Medulla oblongata (tissue), 1 donor: ENCODE measurements around the gene FOXRED1.
"Not testable (repeated sequence)": the region's sequence is repeated elsewhere in the genome, so short reads cannot be mapped to it uniquely, and the experiment has no call there.

Source experiments
- DNase-seq: peaks from one replicate; pipeline ENCODE4 v3.0.0-alpha.2; 2015; ENCODE audit errors: extremely low spot score

FOXRED1 gene

DNA sequence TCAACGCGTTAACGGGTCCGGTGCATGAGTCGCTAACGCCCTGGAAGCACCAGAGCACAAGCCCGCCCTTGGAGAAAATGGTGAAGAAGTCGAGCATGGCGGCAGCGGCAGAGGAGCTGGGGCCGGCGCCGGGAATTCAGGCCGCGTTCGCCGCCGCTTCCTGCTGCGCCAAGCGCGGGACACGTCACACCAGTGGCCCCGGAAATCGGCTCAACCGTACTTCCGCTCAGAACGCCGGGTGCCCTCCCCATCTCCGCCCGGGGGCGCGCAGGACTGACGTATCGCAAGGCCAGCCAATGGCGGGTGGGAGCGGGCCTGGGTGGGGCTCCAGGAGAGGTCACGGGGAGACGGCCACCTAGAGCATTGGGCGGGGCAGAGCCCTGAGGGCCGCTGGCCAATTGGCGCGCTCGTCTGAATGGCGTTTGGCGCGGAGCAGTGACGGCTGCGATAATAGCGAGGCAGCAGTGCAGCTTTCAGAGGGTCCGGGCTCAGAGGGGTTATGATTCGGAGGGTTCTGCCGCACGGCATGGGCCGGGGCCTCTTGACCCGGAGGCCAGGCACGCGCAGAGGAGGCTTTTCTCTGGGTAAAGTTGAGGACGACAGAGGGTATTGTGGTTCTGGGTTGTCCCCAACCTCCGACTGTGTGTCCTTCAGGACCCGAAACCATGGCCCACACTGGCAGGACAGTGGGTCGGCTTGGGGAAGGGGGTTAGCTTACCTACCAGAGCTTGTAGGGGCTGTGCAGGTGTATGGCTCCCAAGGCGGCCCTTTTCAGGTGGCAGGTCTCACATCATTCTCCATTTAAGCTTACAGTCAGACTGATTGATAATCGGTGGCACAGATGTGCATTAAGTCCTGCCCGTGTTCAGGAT, at the start of gene FOXRED1, which contains the start of gene SRPRA:
Gene FOXRED1, plus strand, starts transcription at position 447 of the 872 bp plus-strand sequence. Its CDS starts 53 bp downstream, at position 500.
Gene SRPRA, minus strand, starts transcription at position 188 of the 872 bp plus-strand sequence. Its CDS starts 91 bp downstream, at position 97.
- DNase-seq = peak; percentile 99

DNA sequence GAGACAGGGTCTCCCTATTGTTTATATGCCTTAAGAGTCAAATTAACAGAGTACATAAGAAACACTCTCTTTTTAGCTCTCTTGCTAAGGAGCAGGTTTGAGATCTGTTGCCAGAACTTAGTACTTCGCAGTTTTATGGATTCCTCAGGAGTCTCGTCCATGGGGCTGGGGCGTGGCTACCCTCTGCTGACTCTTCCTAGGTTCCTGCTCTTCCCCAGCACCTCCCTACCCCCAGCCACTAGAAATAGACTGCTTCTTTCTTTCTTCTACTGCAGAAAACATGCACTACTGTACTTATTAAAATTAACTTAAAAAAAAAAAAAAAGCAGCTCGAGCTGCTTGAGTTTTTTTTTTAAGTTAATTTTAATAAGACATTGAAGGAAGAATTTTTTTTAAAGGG, 49.4 kb upstream of the FOXRED1 start:
- DNase-seq = no peak

DNA sequence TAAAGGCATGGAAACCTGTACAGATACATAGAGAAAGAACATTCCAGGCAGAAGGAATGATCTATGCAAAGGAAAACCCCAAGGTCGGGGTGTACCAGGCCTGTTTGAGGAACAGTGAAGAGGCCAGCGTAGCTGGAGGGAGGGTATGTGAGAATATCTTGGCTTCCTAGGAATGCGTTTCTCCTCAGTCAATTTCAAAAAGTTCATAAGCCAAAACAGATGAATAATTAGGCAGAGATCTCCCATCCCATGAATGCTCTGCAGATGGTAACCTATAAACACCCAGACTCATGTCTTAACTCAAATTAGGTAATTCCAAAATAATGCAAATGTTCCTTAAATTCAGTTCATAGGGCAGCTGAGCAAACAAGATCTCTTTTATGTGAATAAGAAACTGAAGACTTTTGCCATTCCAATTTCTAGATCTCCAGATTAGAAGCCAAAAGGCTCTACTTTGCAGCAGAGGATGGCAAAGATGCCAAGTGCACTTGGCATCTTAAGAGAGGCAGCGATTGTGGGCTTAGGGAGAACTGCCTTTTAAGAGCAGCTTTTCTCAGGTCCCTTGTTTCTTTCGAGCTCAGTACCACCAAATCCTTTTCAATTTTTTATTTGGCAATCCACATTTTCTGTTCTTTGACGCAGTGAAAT, 44.2 kb upstream of the FOXRED1 start:
- no peak for DNase-seq

DNA sequence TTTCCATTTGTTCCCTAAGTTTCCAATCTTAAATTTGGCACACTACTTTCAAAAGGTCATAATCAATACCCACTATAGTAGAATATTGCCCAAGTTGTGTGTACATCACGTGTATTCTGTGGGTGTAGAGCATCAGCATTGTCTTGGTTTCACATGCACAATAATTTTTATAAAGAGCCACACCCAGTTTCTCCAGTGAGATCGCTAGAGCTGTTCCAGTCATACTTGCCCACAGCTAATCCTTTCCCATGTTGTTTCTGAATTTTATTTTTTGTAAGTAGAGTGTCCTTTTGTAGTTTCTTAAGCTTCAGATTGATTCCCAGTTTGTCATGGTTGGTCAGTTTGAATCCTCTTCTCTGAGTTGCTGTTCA, 43.7 kb upstream of the FOXRED1 start:
- DNase-seq = no peak

DNA sequence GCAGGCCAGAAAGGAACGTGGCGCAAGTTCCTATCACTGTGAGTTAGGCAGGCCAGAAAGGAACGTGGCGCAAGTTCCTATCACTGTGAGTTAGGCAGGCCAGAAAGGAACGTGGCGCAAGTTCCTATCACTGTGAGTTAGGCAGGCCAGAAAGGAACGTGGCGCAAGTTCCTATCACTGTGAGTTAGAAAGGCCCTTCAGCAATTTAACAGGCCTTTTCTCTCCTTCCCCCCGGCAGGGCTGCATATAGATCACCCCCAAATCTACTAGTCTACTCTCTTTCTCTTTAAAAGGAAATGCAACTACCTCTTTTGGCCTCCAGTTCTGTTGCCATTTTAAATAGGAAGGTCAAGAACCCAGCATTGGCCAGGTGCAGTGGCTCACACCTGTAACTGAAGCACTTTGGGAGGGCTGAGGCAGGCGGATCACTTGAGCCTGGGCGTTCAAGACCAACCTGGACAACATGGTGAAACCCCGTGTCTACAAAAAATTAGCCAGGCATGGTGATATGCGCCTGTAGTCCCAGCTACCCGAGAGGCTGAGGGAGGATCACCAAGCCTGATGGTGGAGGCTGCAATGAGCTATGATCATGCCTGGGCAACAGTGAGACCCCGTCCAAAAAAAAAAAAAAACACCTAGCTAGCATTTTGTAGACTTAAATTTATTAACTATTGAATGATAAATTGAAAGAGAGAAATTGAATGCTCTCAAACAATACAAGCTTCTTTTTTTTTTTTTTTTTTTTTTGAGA, 42.4 kb upstream of the FOXRED1 start:
- DNase-seq = no peak

DNA sequence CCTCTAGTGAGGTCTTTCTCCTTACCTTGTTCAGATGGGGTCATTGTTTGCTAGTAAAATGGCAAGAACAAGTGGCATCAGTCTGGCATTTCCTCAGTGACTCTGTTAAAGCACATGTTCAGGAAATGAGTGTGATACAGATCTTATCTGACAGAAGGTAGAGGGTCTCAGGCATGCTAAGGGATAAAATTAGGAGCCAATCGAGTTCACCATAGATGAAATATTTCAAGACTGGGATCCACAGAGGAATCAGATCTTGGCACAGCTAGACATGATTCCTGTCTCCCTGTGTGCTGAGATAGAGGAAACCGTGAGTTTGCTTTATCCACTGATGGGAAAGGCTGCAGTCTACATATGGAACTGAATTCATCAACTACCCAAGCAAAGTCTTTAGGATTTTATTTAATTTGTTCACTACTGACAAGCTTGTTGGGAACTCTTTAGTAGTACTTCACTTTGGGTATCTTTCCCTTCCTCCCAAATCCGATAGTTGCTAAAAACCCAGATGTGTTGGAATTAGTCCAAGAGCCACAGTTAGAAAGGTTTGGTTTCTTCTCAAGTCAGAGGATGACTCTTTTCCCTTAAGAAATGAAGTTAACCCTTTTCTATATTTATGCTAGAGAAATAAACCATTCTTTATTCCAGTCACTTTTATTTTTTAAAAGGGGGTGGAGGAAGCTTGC, 39.0 kb upstream of the FOXRED1 start:
- DNase-seq = no peak

DNA sequence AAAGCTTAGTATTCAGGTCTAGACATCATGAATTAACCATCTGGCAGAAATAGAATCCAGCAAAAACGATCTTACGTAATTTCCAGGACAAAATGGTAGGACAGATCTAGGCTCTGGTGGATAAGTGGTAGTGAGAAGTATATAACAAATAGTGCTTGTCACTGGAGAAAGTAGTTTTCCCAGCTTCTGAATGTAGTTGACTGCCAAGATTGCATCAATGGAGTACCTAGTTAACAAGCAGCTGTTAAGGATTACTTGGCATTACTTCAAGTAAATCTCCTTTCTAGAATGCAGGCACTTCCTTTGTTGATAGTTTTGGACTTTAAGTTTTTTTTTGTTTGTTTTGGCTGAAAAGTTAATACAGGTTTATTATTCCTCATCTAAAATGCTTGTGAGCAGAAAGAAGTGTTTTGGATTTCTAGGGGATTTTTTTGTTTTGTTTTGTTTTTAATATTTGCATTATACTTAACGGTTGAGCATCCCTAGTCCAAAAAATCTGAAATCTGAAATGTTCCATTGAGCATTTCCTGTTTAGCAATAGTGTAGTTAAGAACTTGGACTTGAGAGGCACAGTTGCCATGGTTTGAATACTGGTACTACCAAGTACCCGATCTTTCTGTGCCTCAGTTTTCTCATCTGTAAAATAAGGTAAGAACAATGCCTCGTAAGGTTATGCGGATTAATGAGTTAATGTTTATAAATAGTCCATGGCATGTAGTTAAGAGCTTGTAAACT, 37.1 kb upstream of the FOXRED1 start:
- no peak for DNase-seq

DNA sequence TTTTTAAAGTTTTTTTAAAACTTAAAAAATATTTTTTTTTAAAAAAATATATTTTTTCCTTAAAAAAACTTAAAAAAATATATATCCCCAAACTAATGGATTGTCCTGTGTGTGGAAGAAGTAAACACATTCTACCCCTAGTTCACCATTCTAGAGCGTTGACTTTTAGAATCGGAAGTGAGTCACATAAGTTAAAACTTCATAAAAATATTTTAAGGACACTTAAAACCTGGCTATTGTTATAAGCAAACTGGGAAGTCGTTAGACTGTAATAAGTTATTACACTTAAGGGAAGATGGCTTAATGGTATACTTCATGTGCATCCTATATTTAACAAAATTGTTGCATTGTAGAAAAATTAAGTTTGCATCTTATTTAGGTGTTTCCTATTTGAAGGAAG, 36.3 kb upstream of the FOXRED1 start:
- DNase-seq = no peak

DNA sequence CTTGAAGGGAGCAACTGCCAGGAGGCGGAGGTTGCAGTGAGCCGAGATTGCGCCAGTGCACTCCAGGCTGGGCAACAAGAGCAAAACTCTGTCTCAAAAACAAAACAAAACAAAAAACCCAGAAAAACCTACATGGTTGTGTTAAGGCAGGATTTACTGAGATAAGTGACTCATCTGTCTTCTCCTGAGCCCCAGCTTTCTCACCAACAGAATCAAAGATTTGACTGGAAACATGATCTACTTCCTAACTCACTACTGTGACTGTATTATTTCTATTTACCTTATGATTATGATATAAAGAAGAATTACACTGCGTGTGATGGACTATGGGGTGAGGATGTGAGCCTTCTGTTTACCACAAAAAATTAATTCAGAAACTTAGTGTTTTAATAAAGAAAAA, 35.6 kb upstream of the FOXRED1 start:
- no peak for DNase-seq

DNA sequence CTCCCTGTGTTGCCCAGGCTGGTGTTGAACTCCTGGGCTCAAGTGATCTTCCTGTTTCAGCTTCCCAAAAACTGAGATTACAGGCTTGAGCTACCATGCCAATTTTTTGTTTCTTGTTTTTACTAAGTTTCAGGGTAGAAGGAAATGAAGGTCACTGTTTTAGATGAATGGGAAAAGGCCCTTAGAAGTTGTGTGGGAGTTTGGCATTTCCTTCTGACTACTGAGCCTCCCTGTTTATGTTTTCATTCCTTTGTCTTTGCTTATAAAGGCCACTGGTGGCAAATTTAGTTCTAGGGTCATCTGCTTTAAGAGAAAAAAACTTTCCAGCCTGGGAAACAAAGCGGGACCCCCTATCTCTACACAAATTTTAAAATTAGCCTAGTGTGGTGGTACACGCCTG, 22.3 kb upstream of the FOXRED1 start:
- no peak for DNase-seq

DNA sequence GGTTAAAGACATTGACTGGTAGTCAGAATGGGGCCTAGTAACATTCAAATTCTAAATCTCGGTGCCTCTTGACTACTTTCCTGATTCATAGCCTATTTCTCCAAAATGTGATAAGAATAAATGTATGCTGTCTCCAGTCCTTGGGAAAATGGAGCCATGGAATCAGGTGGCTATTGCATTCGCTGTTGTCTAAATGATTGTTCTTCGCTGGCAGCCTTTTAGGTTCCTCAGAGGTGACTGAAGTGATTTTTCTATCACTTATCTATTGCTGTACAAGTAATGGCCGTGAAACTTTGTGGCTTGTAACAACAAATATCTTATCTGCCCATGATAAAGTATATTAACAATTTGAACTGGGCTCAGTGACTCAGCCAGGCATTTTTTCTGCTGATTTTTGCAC, 15.7 kb upstream of the FOXRED1 start:
- DNase-seq = no peak

DNA sequence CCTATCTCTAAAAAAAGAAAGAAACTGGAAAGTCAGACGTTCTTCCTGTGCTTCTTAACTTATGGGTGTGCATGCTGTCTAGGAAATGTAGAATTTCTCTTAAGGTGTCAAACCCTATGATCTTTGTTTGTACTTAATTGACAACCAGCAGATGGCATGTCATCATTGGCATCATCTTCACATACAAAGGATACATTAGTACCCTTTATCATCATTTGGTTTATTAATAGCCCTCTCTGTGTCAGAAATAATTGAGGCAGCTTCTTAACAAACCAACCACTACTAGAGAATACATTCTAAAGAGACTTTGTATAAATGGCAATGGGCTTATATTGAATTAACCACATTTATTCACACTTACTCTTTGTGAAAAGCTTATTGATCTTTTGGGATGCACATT, 14.1 kb upstream of the FOXRED1 start:
- no peak for DNase-seq

DNA sequence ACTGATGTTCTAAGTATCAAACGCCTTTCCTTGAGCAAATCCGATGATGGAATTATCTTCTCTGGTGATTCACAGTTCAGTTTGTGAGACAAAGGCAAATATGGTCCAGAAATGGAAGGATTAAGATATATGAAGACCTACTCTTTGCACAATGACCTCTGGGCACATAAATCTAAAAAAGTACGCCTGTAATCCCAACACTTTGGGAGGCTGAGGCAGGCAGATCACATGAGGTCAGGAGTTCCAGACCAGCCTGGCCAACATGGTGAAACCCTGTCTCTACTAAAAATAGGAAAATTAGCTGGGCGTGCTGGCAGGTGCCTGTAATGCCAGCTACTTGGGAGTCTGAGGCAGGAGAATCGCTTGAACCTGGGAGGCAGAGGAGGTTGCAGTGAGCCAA, 13.4 kb upstream of the FOXRED1 start:
- not testable (repeated sequence) for DNase-seq

DNA sequence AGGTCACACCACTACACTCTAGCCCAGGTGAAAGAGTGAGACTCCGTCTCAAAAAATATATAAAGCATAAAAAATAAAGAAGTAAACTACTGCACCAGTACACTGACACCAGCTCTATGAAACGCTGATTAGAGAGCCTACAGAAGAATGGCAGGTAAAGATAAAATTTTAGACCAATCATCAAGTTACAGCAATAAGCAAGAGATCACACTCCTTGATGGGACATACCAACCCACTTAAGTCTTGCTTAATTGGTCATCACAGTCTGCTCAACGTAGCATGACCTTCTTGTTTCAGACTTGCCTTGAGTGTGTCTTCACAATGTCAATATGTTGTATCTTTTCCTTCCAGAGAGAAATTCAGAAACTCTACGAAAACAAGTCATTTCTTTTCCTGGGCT, 12.7 kb upstream of the FOXRED1 start:
- no peak for DNase-seq

DNA sequence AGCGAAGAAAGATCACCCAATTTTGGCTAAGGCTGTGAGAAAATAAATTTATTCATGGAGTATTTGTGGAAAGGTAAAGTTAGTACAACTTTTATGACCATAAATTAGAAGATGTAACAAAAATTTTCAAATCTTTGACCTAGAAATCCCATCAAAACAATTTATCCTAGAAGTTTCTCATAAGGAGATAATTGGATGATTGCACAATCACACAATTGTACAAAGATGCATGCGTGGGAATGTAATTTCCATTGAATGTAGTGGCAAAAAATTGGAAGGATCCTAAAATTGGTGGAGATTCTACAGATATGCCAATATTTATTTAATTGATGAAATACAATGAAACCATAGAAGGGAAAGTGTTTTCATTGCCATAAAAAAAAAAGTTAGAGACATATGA, 11.8 kb upstream of the FOXRED1 start:
- DNase-seq = no peak

DNA sequence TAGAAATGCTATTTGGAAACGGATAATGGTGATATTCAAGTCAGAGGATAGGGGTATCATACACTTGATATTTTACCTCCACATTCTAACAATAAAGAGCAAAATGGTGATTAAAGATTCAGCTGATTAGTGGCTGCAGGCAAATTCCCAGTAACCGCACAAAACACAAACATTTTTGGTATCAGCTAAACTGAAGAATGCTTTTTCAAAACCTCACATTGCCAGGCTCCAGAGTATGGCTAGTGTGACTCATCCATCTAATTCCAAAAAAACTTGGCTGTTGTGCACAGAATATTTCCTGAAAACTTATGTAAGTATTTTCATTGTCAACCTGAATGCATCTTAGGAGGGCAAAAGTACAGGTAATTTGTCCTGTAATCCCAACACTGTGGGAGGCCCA, 11.2 kb upstream of the FOXRED1 start:
- no peak for DNase-seq

DNA sequence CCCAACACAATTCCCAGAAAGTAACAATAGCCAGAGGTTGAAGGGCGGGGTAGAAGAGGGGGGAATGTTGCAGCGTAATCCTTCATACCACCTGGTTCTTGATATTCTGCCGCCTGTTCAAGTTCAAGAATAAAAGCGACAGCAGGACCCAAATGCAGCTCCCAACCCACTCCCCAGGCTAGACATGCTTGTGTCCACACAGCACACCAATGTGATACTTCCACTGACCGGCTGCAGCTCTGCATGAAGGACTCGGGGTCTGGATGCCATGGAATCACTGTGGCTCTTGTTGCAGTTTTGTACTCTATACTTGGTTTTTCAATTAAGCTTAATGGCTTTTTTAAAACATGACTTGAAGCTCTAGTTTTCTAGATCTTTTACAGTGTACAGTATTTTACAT, 6.7 kb upstream of the FOXRED1 start:
- no peak for DNase-seq

DNA sequence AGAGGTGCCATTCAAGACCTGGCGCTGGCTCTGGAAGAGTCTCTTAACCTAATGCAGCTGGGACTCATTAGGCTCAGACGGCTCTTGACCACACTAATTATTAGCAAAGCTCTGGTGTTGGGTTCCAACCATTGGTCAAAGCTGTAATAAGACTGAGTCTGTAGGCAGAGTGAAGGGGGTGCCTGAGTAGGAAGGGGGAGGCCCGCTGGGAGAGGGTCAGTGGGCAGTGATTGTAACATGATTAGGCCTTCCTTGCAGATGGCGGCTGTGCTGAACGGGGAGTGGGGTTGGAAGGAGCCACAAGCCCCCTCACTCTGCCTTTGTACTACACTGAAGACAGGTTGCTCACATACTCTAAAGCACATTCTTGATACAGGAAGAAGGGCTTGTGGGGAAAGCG, 5.5 kb upstream of the FOXRED1 start:
- DNase-seq = no peak

DNA sequence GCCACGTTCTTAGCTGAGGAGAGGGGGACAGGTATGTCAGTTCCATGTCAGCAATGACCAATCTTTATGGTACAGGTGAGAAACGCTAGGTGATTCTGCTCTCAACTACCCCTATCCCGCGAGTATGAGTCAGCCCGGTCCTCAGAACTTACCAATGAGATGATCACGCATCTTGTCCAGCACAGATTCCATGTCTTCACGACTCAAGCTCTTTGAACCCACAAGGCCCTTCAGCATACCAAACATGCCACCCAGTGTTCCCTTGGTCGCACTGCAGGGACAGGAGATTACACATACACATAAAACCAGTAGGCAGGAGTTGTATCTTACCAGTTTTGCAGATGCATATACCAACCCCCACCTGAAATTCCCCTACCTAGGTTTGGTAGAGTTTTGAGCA, 3.1 kb upstream of the FOXRED1 start:
- DNase-seq = no peak

DNA sequence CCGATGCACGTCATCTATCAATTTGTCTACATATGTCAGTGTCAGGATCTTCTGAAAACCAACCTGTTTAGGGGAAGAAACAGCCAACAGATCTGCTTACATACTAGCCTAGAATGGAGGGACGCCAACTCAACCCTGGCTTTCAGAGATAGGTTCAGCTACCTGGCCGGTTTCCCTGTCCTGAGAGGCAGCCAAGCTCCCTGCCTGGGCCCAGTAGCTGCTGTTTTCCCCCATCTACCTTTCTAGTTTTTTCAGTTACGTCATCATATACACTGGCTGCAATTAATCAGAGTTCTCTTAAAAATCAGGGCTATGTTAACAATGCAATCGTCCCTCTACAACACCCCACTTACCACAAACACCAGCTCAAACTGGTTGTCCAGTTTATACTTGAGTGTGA, 1.3 kb upstream of the FOXRED1 start:
- no peak for DNase-seq

DNA sequence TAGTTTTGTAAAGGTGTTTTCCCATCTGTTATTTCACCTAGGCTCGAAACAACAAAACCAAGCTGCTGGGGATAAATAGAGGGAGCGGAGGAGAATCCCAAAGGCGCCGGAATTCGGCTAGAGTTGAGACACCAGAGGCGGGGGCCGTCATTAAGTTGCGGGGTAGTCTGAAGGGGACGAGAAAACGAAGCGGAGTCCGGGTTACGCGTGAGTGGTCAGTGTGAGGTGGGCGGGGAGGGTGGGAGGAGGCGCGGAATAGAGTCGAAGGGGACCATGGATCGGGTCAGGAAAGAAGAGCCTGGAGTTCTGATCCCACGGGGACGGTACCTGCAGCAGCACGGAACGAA, 620 bp upstream of the FOXRED1 start:
- no peak for DNase-seq
